ENCODE measurements around the gene VWA3B. TPM values are rescaled to one million over a fixed set of nuclear protein-coding genes. Genes with fewer than 3 reads are reported as not detected.

Gene VWA3B
- total RNA-seq, 2 donors from 2014 or later, result not detected

DNA sequence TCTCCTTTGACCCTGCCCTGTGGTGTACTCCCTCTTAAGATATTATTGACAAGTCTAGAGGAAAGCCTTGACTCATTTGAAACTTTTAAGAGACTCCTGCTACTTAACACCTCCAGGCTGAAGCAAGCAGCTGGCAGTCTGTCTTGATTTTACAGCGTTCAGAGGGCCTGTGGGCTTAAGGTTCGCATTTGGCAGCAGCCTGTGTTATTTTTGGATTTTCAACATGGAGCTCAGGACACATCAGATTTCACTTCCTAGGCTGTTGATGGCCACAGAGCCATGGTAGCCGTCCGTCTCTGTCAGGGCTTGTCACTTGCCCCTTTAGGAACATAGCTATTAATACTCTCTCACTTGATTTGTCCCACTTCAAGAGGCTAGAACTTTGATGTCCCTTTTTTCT, 73.6 kb downstream of the VWA3B start:
- no peaks in the 10 kb centered on the region for H3K9me3 Mint-ChIP-seq
- no peaks in the 10 kb centered on the region for H3K4me1 Mint-ChIP-seq
- H3K27ac Mint-ChIP-seq, result no peak overlapping the region
- ATAC-seq (replicated peaks), result no peak
- no peaks in the 10 kb centered on the region for H3K36me3 Mint-ChIP-seq (ENCODE audit: low read depth)
- H3K27me3 Mint-ChIP-seq, result peaks cover 24% of the 10 kb centered on the region
- no peak overlapping the region for H3K4me3 Mint-ChIP-seq

DNA sequence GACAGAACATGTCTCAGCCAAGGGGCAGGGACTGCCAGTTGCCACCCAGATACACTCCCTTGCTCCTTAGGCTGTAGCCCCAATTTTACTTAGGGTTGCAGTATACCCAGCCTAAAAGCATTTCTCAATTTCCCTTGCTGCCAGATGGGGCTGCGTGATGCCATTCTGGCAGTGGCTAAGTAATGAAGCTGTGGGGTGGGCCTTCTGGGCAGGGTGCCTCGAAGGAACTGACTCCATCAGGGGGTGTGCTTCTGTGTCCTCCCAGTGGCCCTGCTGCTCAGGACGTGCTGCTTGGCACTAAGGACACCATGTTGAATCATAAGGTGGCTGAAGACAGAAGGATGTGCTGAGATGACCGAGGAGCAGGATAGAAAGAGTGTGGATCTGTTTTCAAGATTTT, 74.2 kb downstream of the VWA3B start:
- H3K27ac Mint-ChIP-seq, result no peak overlapping the region
- no peak overlapping the region for H3K4me3 Mint-ChIP-seq
- H3K9me3 Mint-ChIP-seq, result no peaks in the 10 kb centered on the region
- no peaks in the 10 kb centered on the region for H3K36me3 Mint-ChIP-seq (ENCODE audit: low read depth)
- no peak for ATAC-seq (replicated peaks)
- H3K4me1 Mint-ChIP-seq, result no peaks in the 10 kb centered on the region
- peaks cover 24% of the 10 kb centered on the region for H3K27me3 Mint-ChIP-seq

DNA sequence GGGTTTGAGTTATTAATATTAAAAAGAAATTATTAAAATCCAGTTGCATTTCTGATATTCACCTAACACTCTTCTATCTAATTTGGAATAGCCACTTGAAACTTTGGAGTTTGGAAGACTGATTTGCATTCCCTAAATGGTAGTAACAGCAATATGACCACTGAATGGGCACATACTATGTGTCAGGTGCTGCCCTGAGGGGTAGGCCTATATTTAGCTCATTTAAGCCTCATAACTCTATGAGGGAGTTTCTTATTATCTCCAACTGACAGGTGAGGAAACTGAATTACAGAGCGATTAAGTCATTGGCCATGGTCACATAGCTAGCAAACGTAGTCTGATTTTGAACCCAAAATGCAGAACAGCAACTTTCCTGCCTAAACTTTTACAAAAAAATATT, 77.3 kb downstream of the VWA3B start:
- Mint-ChIP-seq H3K9me3 (no peaks in the 10 kb centered on the region), H3K4me1 (no peaks in the 10 kb centered on the region), H3K27me3 (peaks cover 28% of the 10 kb centered on the region), H3K27ac (no peak overlapping the region), H3K4me3 (no peak overlapping the region), H3K36me3 (ENCODE audit: low read depth) (no peaks in the 10 kb centered on the region)
- no peak for ATAC-seq (replicated peaks)

DNA sequence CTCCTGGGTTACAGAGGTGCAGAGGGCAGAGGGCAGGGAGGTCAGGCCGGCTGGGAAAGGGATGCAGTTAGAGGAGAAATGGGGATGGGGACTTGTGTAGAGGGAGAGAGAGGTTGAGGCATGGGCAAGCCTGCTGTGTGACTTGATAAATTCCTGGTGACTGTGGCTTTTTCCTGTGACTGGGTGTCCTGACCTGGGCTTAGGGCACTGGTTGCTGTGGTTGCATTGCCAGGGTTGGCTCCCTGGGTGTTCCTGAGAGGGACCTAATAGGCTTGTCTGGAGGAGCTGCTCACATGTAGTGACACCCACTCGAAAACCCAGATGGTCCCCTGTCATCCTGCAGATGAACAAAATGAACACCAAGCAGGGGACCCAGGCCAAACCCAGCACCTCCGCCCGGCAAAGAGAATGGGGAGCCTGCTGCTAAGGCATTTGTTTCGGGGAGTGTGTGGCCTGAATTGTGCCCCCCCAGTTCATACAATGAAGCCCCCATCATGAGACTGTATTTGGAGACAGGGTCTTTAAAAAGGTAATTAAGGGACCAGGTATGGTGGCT, 78.6 kb downstream of the VWA3B start:
- H3K27ac Mint-ChIP-seq, result no peak overlapping the region
- H3K4me1 Mint-ChIP-seq, result no peaks in the 10 kb centered on the region
- no peak for ATAC-seq (replicated peaks)
- no peak overlapping the region for H3K4me3 Mint-ChIP-seq
- no peaks in the 10 kb centered on the region for H3K9me3 Mint-ChIP-seq
- H3K27me3 Mint-ChIP-seq, result peaks cover 28% of the 10 kb centered on the region
- no peaks in the 10 kb centered on the region for H3K36me3 Mint-ChIP-seq (ENCODE audit: low read depth)

DNA sequence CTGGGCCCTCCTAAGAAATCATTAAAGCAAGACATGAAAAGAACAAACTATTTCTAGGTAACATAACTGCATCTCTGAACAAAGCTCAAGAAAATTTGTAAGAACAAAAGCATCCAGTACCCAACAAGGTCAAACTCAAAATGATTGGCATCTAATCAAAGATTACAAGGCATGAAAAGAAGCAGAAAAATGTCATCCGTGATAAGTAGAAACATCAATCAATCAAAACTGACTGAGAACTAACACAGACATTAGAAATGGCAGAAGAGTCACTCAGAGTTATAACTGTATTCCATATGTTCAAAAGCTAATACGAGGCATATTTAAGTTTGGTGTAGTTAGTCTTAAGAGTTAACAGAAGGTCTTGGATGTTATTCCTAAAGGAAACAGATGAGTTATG, 80.9 kb downstream of the VWA3B start:
- Mint-ChIP-seq H3K4me3 (no peak overlapping the region), H3K36me3 (ENCODE audit: low read depth) (no peaks in the 10 kb centered on the region), H3K9me3 (no peaks in the 10 kb centered on the region), H3K27ac (no peak overlapping the region), H3K4me1 (no peaks in the 10 kb centered on the region), H3K27me3 (peaks cover 36% of the 10 kb centered on the region)
- no peak for ATAC-seq (replicated peaks)

DNA sequence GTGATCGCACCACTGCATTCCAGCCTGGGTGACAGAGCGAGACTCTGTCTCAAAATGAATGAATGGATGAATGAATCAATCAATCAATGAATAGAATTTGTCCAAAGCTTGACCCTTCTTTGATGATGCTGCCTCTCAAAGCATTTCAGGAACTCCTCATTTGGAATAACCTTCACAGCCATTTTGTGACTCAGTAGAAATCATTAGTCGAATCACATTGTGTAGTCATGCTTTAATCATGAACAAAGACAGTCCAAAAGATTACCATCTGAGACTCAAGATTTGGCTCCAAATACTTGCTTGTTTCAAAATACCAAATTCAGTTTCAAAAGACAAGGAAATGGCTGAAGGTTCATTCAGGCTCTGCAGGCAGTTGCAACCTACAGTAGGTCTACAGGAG, 83.1 kb downstream of the VWA3B start:
- H3K9me3 Mint-ChIP-seq, result no peaks in the 10 kb centered on the region
- no peak for ATAC-seq (replicated peaks)
- H3K4me3 Mint-ChIP-seq, result no peak overlapping the region
- H3K27me3 Mint-ChIP-seq, result peaks cover 27% of the 10 kb centered on the region
- no peaks in the 10 kb centered on the region for H3K36me3 Mint-ChIP-seq (ENCODE audit: low read depth)
- H3K27ac Mint-ChIP-seq, result no peak overlapping the region
- no peaks in the 10 kb centered on the region for H3K4me1 Mint-ChIP-seq

DNA sequence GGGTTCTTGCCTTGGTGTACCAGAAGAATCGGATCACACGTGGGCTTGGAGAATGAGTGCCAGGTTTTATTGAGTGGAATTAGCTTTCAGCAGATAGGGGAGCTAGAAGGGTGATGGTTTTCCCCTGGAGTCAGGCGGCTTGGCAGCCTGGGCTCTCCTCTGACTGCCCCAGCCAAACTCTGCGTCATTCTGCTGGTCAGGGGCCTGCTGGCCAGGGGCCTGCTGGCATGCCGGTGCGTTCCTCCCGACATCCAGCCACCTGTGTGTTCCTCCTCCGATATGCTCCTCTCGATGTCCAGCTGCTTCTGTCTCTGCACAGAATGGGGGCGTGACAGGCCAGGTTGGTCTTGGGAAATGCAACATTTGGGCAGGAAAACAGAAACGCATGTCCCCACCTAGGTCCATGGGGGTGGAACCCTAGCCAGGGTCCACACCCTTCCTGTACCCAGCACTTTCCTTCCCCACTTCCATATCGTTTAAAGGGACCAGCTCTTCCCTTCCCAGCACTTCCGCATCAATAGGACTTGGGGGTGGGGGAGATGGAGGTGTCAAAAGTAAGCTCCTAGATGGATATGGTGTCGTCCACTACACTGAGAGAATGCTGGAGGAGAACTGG, 85.3 kb downstream of the VWA3B start:
- Mint-ChIP-seq H3K36me3 (ENCODE audit: low read depth) (no peaks in the 10 kb centered on the region), H3K27me3 (peaks cover 41% of the 10 kb centered on the region), H3K4me1 (no peaks in the 10 kb centered on the region), H3K9me3 (no peaks in the 10 kb centered on the region), H3K4me3 (no peak overlapping the region), H3K27ac (no peak overlapping the region)
- ATAC-seq (replicated peaks), result no peak

DNA sequence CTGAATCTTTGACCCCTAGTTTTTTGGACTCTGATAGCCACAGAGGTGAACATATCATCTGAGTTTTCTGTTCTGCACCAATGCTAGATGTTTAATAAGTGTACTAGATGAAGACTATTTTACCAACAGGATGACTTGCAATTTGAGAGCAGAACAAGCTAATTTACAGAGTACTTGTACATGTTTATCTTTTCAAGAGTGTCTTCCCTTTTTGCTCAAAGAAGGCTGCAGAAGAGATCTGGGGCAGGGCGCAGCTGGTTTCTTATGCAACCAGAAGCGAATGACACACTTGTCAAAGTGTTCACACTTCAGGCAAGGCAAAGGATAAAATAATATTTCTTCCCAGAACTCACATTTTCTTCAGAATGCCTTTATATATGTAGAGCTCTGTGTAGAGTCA, 86.0 kb downstream of the VWA3B start:
- H3K9me3 Mint-ChIP-seq, result no peaks in the 10 kb centered on the region
- no peaks in the 10 kb centered on the region for H3K36me3 Mint-ChIP-seq (ENCODE audit: low read depth)
- H3K4me3 Mint-ChIP-seq, result no peak overlapping the region
- H3K27me3 Mint-ChIP-seq, result peaks cover 43% of the 10 kb centered on the region
- no peaks in the 10 kb centered on the region for H3K4me1 Mint-ChIP-seq
- no peak overlapping the region for H3K27ac Mint-ChIP-seq
- no peak for ATAC-seq (replicated peaks)

DNA sequence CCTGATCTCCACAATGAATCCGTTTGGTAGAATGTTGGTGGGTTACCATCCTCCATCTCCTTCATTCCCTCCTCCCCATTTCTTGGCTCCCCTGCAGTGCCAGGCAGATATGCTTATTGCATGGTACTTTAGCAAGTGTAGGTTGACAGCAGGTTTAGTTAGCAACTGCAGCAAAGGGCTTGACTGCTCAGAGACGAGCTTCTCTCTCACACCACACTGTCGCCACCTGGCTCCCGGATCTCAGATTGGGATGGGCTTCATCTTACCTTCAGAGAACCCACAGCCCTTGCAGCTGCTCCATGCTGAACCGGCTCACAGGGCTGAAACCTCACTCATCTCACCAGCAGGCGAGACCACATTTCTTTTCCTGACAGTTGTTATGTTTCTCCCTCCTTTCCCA, 88.8 kb downstream of the VWA3B start:
- peaks cover 50% of the 10 kb centered on the region for H3K27me3 Mint-ChIP-seq
- no peak for ATAC-seq (replicated peaks)
- no peaks in the 10 kb centered on the region for H3K9me3 Mint-ChIP-seq
- no peaks in the 10 kb centered on the region for H3K36me3 Mint-ChIP-seq (ENCODE audit: low read depth)
- no peaks in the 10 kb centered on the region for H3K4me1 Mint-ChIP-seq
- no peak overlapping the region for H3K4me3 Mint-ChIP-seq
- no peak overlapping the region for H3K27ac Mint-ChIP-seq

DNA sequence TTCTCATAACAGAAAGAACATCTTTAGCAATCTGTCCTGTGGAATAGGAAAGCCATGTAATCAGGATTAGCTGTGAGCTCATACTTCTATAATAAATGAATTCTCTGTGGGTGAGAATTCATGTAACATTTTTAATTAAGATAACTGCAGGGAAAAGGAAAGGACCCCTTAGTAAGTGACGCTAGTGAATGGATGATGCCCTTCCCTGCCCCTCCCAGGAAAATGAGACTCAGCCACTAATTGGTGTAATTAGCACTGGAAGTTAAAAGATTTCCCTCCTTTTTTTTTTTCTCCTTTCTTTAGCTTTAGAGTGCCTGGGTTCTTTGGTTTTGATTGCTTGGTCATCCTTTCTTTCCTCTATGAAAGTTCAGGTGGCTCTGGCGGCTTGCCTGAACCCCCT, 90.3 kb downstream of the VWA3B start:
- no peaks in the 10 kb centered on the region for H3K4me1 Mint-ChIP-seq
- H3K27me3 Mint-ChIP-seq, result peaks cover 48% of the 10 kb centered on the region
- H3K4me3 Mint-ChIP-seq, result no peak overlapping the region
- H3K36me3 Mint-ChIP-seq (ENCODE audit: low read depth), result no peaks in the 10 kb centered on the region
- no peaks in the 10 kb centered on the region for H3K9me3 Mint-ChIP-seq
- H3K27ac Mint-ChIP-seq, result no peak overlapping the region
- no peak for ATAC-seq (replicated peaks)

DNA sequence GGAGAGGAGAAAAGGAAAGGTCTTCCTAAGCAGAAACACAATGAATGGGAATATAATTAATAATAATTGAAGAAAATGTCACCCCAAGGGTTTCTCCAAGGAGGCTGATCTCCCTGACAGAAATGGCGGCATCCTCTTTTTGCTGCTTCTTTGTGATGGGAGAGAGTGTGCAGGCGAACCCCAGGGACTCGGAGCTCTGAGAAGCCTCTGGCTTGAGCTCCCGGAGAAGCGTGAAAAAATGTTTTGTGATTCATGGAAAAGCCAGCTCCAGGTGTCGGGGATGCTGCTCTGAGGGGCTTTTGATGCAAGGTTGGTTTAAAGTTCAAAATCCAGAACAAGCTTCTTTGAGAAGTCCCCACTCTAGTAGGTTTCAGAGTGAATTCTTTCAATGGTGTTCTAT, 91.0 kb downstream of the VWA3B start:
- H3K36me3 Mint-ChIP-seq (ENCODE audit: low read depth), result no peaks in the 10 kb centered on the region
- H3K27me3 Mint-ChIP-seq, result peaks cover 42% of the 10 kb centered on the region
- no peak for ATAC-seq (replicated peaks)
- H3K4me1 Mint-ChIP-seq, result no peaks in the 10 kb centered on the region
- H3K9me3 Mint-ChIP-seq, result no peaks in the 10 kb centered on the region
- H3K27ac Mint-ChIP-seq, result no peak overlapping the region
- H3K4me3 Mint-ChIP-seq, result no peak overlapping the region

DNA sequence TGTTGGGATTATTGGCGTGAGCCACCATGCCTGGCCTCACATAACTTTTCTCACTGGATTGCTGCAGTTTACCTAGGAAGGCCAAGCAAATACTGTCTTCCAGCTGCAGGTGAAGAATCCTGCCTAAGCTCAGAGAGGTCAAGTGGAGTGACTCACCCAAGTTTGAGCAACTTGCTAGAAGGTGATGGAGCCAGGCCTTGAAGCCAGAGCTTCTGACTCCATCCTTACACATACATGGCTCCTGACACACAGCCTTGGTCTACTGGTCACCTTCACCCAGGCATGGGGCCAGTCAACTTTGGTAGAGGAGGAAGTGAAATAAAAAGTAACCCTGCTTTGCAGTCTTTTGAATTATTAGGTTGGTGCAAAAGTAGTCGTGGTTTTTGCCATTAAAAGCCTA, 93.5 kb downstream of the VWA3B start:
- no peak overlapping the region for H3K27ac Mint-ChIP-seq
- no peak for ATAC-seq (replicated peaks)
- no peaks in the 10 kb centered on the region for H3K9me3 Mint-ChIP-seq
- H3K4me3 Mint-ChIP-seq, result no peak overlapping the region
- H3K36me3 Mint-ChIP-seq (ENCODE audit: low read depth), result no peaks in the 10 kb centered on the region
- peaks cover 39% of the 10 kb centered on the region for H3K27me3 Mint-ChIP-seq
- H3K4me1 Mint-ChIP-seq, result no peaks in the 10 kb centered on the region

DNA sequence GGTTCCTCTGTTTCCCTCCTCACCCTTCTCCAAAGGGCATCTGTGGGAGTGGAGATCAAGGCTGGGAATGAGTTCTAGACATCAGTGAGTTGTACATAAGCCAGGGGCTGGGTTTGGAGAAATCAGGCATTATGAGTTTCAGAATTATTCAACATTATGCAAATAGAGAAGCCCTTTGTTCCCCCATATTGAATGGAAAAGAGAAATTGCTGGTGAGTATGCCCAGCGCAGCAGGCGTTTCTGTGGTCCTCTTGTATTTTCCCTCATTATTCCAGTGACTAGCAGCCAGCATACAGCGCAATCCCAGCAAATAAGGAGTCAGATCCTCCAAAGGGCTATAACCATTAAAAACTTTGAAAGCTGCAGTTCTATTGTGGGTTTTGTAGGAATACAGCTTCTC, 94.4 kb downstream of the VWA3B start:
- H3K27me3 Mint-ChIP-seq, result peaks cover 34% of the 10 kb centered on the region
- H3K27ac Mint-ChIP-seq, result no peak overlapping the region
- ATAC-seq (replicated peaks), result no peak
- H3K36me3 Mint-ChIP-seq (ENCODE audit: low read depth), result no peaks in the 10 kb centered on the region
- no peaks in the 10 kb centered on the region for H3K4me1 Mint-ChIP-seq
- no peaks in the 10 kb centered on the region for H3K9me3 Mint-ChIP-seq
- H3K4me3 Mint-ChIP-seq, result no peak overlapping the region

DNA sequence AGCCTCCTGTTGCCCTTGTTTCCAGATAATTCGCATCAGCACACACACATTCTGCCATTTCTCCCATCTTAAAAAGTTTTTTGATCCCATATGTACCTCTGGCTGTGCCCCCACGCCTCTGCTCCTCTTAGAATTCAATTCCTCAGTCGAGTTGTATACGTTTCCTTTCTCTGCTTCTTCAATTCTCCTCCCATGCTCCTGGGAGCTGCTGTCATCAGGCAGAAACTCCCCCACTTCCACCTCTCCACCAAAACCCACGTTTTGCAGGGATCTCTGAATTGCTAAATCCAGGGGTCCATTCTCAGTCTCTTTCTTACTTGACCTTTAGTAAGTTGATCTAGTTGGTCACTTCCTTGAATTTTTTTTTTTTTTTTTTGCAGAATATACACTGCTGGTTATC, 98.8 kb downstream of the VWA3B start:
- Mint-ChIP-seq H3K4me3 (no peak overlapping the region), H3K9me3 (no peaks in the 10 kb centered on the region), H3K36me3 (ENCODE audit: low read depth) (no peaks in the 10 kb centered on the region), H3K27me3 (peaks cover 8% of the 10 kb centered on the region), H3K4me1 (no peaks in the 10 kb centered on the region), H3K27ac (no peak overlapping the region)
- ATAC-seq (replicated peaks), result no peak

DNA sequence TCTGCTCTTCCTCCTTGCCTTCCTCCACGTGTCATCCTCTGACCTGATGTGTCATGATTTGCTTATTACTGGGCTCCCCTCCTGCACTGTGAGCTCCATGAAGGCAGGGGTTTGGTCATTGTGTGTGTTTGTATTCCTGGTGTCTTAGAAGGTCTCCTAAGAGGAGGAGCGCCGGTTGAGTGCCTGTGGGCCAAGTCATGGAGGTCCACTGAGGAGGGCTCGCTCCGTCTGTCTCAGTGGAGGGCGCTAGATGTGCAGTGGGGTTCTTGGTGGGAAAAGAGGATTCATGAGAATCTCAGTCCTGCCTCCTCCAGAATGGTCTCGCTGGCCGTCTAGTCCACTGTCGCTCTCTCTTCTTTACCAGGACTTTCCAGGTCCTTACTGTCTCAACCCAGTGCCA, 100.2 kb downstream of the VWA3B start:
- Mint-ChIP-seq H3K27ac (no peak overlapping the region), H3K36me3 (ENCODE audit: low read depth) (no peaks in the 10 kb centered on the region), H3K27me3 (no peaks in the 10 kb centered on the region), H3K4me1 (no peaks in the 10 kb centered on the region), H3K4me3 (no peak overlapping the region), H3K9me3 (no peaks in the 10 kb centered on the region)
- no peak for ATAC-seq (replicated peaks)

Data from activated T-helper 17 cell treated with anti-CD3 and anti-CD28 coated beads, Interleukin-2, amount 50 U/mL, for 72 hours (primary cell).